Muscle of arm (tissue), 12 donors: Measurements from ENCODE around the gene MMEL1. TPM values are rescaled to one million over a fixed set of nuclear protein-coding genes. Genes with fewer than 3 reads are reported as not detected.

Source experiments
- DNase-seq: peaks from one replicate; pipeline ENCODE4 v3.0.0-alpha.2; 2013
- polyA plus RNA-seq, 12 donors: library from polyadenylated mRNA; unstranded; fragments of 120-200 nt; gene quantifications; one replicate each; pipeline ENCODE4 v1.2.1, GENCODE V29; 2013; ENCODE audit not compliant: insufficient read length in 12 of 12

The MMEL1 gene
- polyA plus RNA-seq, 12 donors, result 0.31 to 1.1 (median 0.46) TPM; not detected in 4

- DNase-seq, result no peak
Observed at GRCh38 chr1:2544875-2545640, 87.8 kb downstream of the MMEL1 start.

GRCh38 chr1:2544093-2544874 is 88.5 kb downstream of the MMEL1 start:
- DNase-seq, result no peak

GRCh38 chr1:2543543-2544092 is 89.2 kb downstream of the MMEL1 start:
- no peak for DNase-seq

- no peak for DNase-seq
Observed at GRCh38 chr1:2542246-2542915, 90.4 kb downstream of the MMEL1 start.

GRCh38 chr1:2541619-2542245 is 91.1 kb downstream of the MMEL1 start:
- DNase-seq, result no peak

DNA sequence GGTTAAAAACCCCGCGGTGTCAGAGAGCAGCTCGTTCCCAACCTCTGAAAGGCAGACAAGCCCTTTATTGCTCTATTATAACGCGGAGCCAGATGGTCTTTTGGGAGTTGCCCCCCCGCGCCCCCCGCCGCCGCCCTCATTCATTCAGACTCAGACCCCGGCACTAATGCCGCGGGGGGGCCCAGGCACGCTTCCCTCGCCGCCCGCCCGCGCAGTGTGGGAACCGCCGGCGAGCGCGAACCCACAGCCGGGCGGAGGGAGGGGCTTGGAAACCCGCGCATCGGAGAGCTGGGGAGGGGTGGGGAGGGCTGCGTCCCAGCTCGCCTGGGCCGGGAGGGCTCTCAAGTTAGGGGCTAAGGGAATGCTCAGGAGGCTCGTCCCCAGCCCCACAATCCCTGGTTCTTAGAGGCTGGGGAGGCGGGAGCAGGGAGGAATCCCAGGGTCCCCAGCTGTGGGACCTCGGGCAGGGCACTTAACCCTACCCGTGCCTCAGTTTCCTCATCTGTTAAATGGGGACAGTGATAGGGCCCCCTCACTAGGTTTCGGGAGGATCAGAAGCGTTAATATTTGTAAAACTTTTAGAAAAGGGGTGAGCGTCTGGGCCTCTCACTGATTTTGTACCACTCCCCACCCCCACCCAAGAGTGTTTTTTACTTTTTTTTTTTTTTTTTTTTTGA is 91.9 kb downstream of the MMEL1 start:
- no peak for DNase-seq

Other genes with a start within 250 kb of the MMEL1 start
- 1 to 10 TPM in 11 of 12 donors, not detected in 1; 4.4 to 9.4 (median 5.7) TPM for gene MORN1, start 241.5 kb downstream of the MMEL1 start, polyA plus RNA-seq
- gene RER1, start 241.2 kb downstream of the MMEL1 start, polyA plus RNA-seq, result 100 to 1,000 TPM in 1 of 12 donors, 10 to 100 TPM in 10, not detected in 1; 69.7 to 174 (median 84.7) TPM
- 10 to 100 TPM in 11 of 12 donors, not detected in 1; 13.1 to 28.0 (median 16.6) TPM for gene PEX10, start 220.5 kb downstream of the MMEL1 start, polyA plus RNA-seq
- gene PLCH2, start 156.7 kb downstream of the MMEL1 start, polyA plus RNA-seq, result 10 to 100 TPM in 1 of 12 donors, 1 to 10 TPM in 2, under 1 TPM in 7, not detected in 2; 0.33 to 16.6 (median 0.83) TPM
- 10 to 100 TPM in 11 of 12 donors, not detected in 1; 16.7 to 24.2 (median 19.6) TPM for gene PANK4, start 106.4 kb downstream of the MMEL1 start, polyA plus RNA-seq
- gene HES5, start 102.8 kb downstream of the MMEL1 start, polyA plus RNA-seq, result 1 to 10 TPM in 1 of 12 donors, under 1 TPM in 8, not detected in 3; 0.11 to 1.0 (median 0.48) TPM
- 10 to 100 TPM in 7 of 12 donors, 1 to 10 TPM in 4, not detected in 1; 7.3 to 79.5 (median 11.0) TPM for gene TNFRSF14, start 76.6 kb downstream of the MMEL1 start, polyA plus RNA-seq
- gene PRXL2B, start 46.2 kb downstream of the MMEL1 start, polyA plus RNA-seq, result 10 to 100 TPM in 11 of 12 donors, not detected in 1; 14.6 to 59.6 (median 18.7) TPM
- under 1 TPM in 10 of 12 donors, not detected in 2; 0.08 to 0.94 (median 0.27) TPM for gene TTC34, start 168.7 kb upstream of the MMEL1 start, polyA plus RNA-seq